Spleen (tissue), 7 donors: ENCODE measurements around the gene CHD9.

ENCODE experiments used
- POLR2A ChIP-seq, 3 donors: fragments of 450-650 bp; IDR thresholded peaks; one replicate each; pipeline ENCODE4 v1.5.1; 2017; ENCODE audit warnings: antibody characterized with exemption in 3 of 3, mild to moderate bottlenecking in 1 of 3
- POLR2AphosphoS5 ChIP-seq, 3 donors: sonication (generic); formaldehyde crosslinking; IDR thresholded peaks; one replicate each; pipeline ENCODE4 v1.5.1; 2017; ENCODE audit warnings: antibody characterized with exemption in 3 of 3
- TF ChIP-seq, protein P1 (sequence below), 11 experiments: fragments of 200-600 bp in 7 of 11; fragments of 450-650 bp in 4 of 11; sonication (generic) in 4 of 11; IDR thresholded peaks in 8 of 11; conservative IDR thresholded peaks in 3 of 11; 1 replicate in 7 of 11; 2 replicates in 4 of 11; pipeline versions ENCODE4 v1.4.0 to v1.8.0; 2016 to 2021; ENCODE audit warnings: antibody characterized with exemption in 11 of 11, inconsistent platforms in 4 of 11, mild to moderate bottlenecking in 1 of 11
- donor health status: DM: no; HTN: no; CAD: no; lungs with moderate emphysema.
- donor health status: DM: no; HTN: no; CAD: no.
- donor health status: DM: no; HTN: no; CAD: no.

DNA sequence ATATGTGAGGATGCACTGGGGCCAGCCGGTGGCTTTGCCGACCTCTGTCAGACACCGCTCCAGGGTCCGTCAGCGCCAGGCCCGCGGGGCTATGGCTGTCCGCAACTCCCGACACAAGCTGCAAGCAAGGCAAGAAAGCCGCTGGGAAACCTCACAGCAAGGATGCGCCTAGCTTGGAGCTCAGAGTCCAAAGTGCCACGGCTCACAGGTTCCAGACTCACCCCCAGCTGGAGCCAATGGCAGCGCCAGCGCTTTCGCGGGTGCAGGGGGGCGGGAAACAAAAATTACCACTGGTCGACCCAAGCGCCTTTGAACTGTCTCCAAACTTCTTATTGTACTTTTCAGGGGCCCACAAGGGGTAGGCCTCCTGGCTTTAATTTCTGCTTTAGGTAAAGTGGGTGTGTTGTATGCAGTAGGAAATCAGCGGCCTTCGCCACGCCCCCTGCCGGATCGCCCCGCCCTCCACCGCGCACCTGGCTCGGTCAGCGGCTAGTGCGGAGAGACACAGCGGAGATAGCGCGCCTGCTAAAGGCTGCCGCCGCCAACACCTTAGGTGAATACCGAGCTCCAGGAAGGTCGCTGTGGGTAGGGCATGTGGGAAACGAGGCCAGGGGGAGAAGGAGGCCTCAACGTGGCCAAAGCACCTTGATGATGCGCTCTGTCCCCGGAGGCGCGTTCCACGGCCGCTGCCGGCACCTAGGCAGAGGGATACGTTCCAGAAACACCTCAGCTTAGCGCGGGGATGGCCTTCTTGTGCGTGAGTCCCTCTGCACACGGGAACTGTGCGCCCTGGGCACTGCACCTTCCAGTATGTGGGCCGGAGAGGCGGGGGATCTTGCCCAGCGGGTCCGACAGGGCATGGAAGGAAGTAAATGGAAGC, 318.4 kb downstream of the CHD9 start:
- peak in 2 of 3 donors; percentile 19 to 64 for TF ChIP-seq POLR2AphosphoS5 (IDR thresholded peaks at IDR 0.05)
- TF ChIP-seq, protein P1, sequence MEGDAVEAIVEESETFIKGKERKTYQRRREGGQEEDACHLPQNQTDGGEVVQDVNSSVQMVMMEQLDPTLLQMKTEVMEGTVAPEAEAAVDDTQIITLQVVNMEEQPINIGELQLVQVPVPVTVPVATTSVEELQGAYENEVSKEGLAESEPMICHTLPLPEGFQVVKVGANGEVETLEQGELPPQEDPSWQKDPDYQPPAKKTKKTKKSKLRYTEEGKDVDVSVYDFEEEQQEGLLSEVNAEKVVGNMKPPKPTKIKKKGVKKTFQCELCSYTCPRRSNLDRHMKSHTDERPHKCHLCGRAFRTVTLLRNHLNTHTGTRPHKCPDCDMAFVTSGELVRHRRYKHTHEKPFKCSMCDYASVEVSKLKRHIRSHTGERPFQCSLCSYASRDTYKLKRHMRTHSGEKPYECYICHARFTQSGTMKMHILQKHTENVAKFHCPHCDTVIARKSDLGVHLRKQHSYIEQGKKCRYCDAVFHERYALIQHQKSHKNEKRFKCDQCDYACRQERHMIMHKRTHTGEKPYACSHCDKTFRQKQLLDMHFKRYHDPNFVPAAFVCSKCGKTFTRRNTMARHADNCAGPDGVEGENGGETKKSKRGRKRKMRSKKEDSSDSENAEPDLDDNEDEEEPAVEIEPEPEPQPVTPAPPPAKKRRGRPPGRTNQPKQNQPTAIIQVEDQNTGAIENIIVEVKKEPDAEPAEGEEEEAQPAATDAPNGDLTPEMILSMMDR (IDR thresholded peaks at IDR 0.05 in 8 of 11, conservative IDR thresholded peaks at IDR 0.05 in 3 of 11) = peak in 5 of 11 experiments; percentile 5 to 30 (median 13)
- TF ChIP-seq POLR2A (IDR thresholded peaks at IDR 0.05) = no peak
